Left ventricle myocardium inferior (tissue), 1 donor: ENCODE measurements around the gene POLA2. TPM values are rescaled to one million over a fixed set of nuclear protein-coding genes. Genes with fewer than 3 reads are reported as not detected.

Source experiments
- DNase-seq: peaks from one replicate; pipeline ENCODE4 v3.0.0-alpha.2; 2020
- H3K27ac ChIP-seq: fragments of 200-600 bp; replicated peaks from 2 replicates; pipeline ENCODE4 v1.8.0; 2021
- H3K27me3 ChIP-seq: fragments of 200-600 bp; 2 replicates; pipeline ENCODE4 v1.8.0; 2021; ENCODE audit warnings: low read depth
- H3K36me3 ChIP-seq: fragments of 200-600 bp; 2 replicates; pipeline ENCODE4 v1.8.0; 2021
- H3K4me1 ChIP-seq: fragments of 200-600 bp; 2 replicates; pipeline ENCODE4 v1.8.0; 2021
- H3K4me3 ChIP-seq: fragments of 200-600 bp; 2 replicates; pipeline ENCODE4 v1.8.0; 2021; ENCODE audit warnings: mild to moderate bottlenecking, moderate library complexity
- H3K9me3 ChIP-seq: fragments of 200-600 bp; replicated peaks from 2 replicates; pipeline ENCODE4 v1.8.0; 2021
- intact Hi-C: fragments of 100-400 bp; cut with micrococcal nuclease; formaldehyde crosslinking; loops from one replicate; pipeline ENCODE4 v1.11.0; 2022
- total RNA-seq: library from RNA; stranded (reverse); fragmentation: NEBNext Ultra II Directional; extraction: Animal tissue kit (Norgen Biotek cat#: 25700); gene quantifications from one replicate; pipeline ENCODE4 v1.2.1, GENCODE V29; 2021
- TF ChIP-seq, protein P1 (sequence below): fragments of 200-600 bp; IDR thresholded peaks from 2 replicates; pipeline ENCODE4 v1.8.0; 2021; ENCODE audit warnings: antibody characterized with exemption, mild to moderate bottlenecking, borderline replicate concordance
- donor health status: DM: no; HTN: yes; CAD: no; lungs with severe emphysema.

POLA2 gene
- total RNA-seq, 1 donor from 2014 or later, result 3.8 TPM

DNA sequence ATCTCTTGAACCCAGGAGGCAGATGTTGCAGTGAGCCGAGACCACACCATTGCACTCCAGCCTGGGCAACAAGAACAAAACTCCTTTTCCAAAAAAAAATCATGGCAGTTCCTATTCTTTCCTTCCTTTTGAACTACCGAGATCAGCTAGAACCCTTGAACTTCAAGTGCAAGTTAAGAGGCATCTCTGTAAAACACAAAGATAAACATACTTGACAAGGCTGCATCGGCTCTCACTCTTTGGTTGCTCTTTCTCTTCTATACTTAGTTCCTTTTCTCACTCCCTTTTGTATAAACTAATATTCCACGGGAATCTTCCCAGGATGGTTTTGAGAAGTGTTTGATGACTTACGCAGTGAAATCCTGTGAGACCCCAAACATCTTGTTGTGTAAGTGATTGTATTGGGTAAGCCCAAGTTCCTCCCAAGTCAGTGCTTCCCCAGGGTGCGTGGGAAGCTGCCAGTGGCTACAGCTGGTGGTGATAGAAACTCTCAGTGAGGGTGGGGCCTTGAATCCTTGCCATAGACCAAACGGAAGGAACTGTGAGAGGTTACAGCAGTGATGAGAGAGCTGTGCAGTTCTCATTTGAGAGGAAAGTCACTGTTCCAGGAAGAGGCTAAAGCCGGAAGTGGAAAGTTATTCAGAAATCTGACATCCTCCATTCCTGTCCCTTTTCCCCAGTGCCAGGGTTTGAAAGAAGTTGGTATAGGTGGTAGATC lies 28.8 kb downstream of the POLA2 start:
- H3K36me3 ChIP-seq, result peaks cover 10% of the 10 kb centered on the region

DNA sequence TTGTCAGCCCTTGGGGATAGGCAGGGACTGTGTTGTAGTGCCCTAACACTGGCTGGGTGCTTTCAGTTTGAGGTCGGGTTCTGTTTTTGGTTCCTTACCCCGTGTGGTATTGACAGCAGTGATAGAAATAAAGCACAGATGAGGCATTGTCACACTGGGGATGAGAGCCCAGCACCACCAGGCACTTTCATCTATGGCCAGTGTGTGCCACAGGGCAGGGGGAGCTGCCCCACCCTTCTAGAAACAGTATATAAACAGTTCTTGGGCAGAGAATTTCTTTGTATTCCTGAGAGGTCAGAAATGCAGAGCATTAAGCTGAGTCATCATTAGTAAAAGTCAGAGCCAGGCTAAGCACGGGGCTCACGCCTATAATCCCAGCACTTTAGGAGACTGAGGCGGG lies 29.9 kb downstream of the POLA2 start:
- Histone ChIP-seq H3K27ac (peak overlapping the region; percentile 90), H3K4me3 (peak overlapping the region; percentile 33), H3K36me3 (peaks cover 5% of the 10 kb centered on the region), H3K9me3 (no peaks in the 10 kb centered on the region), H3K27me3 (no peaks in the 10 kb centered on the region), H3K4me1 (peaks cover 79% of the 10 kb centered on the region)
- DNase-seq, result no peak
- TF ChIP-seq, protein P1, sequence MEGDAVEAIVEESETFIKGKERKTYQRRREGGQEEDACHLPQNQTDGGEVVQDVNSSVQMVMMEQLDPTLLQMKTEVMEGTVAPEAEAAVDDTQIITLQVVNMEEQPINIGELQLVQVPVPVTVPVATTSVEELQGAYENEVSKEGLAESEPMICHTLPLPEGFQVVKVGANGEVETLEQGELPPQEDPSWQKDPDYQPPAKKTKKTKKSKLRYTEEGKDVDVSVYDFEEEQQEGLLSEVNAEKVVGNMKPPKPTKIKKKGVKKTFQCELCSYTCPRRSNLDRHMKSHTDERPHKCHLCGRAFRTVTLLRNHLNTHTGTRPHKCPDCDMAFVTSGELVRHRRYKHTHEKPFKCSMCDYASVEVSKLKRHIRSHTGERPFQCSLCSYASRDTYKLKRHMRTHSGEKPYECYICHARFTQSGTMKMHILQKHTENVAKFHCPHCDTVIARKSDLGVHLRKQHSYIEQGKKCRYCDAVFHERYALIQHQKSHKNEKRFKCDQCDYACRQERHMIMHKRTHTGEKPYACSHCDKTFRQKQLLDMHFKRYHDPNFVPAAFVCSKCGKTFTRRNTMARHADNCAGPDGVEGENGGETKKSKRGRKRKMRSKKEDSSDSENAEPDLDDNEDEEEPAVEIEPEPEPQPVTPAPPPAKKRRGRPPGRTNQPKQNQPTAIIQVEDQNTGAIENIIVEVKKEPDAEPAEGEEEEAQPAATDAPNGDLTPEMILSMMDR, result no peak
- intact Hi-C loops, result no loop called here

More for the DNA sequence above, 28.8 kb downstream of the POLA2 start:
- TF ChIP-seq, protein P1, result no peak
- DNase-seq, result peak; percentile 93
- H3K27me3 ChIP-seq, result no peaks in the 10 kb centered on the region
- peak overlapping the region; percentile 33 for H3K4me3 ChIP-seq
- intact Hi-C loops, result no loop called here
- H3K9me3 ChIP-seq, result no peaks in the 10 kb centered on the region
- peak overlapping the region; percentile 90 for H3K27ac ChIP-seq
- peaks cover 69% of the 10 kb centered on the region for H3K4me1 ChIP-seq

DNA sequence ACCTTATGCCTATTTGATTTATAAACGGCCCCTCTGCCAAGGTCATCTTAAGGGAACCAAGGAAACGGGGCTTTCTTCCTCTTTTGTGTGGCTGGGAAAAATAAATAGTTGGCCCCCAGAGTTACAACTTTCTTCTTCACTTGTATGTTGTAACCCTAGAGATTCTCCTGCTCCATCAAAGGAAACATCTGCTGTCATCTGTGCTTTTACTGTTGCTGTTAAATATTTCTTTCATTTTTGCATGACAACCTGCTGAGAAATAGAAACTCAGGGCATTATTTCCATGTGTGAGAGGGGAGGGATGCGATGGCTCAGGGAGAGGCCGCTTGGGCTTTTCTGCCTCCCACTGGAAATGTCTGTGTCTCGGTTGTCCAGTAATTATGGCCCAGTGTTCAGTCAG lies 31.1 kb downstream of the POLA2 start:
- intact Hi-C loops, result no loop called here
- Histone ChIP-seq H3K27me3 (no peaks in the 10 kb centered on the region), H3K36me3 (no peaks in the 10 kb centered on the region), H3K9me3 (no peaks in the 10 kb centered on the region), H3K4me3 (no peak overlapping the region), H3K27ac (peak overlapping the region; percentile 90), H3K4me1 (peaks cover 92% of the 10 kb centered on the region)
- TF ChIP-seq, protein P1, result no peak
- no peak for DNase-seq

DNA sequence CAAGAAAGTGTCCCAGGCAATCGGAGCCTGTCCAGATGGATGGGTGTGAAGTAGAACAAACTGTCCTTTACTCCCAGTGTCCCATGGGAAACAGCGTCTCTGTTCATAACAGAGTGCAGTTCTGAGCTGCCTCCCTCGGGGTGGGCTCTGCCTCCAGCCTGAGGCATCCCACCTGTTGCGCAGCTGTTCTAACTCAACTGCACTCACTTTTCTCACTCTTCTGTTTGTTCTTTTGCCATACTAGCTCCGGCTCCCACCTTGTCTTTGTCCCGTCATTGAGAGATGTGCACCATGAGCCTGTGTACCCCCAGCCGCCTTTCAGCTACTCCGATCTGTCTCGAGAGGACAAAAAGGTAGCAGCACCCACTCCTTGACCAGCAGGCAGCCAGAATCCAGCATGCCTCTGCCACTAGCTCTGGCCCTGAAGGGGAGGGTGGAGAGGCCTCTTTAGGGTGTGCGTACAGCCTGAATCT lies 32.2 kb downstream of the POLA2 start:
- intact Hi-C loops, result no loop called here
- TF ChIP-seq, protein P1, result no peak
- no peaks in the 10 kb centered on the region for H3K9me3 ChIP-seq
- DNase-seq, result peak; percentile 81
- peak overlapping the region; percentile 90 for H3K27ac ChIP-seq
- H3K4me1 ChIP-seq, result peaks cover 97% of the 10 kb centered on the region
- no peaks in the 10 kb centered on the region for H3K27me3 ChIP-seq
- peak overlapping the region; percentile 28 for H3K4me3 ChIP-seq
- H3K36me3 ChIP-seq, result no peaks in the 10 kb centered on the region

DNA sequence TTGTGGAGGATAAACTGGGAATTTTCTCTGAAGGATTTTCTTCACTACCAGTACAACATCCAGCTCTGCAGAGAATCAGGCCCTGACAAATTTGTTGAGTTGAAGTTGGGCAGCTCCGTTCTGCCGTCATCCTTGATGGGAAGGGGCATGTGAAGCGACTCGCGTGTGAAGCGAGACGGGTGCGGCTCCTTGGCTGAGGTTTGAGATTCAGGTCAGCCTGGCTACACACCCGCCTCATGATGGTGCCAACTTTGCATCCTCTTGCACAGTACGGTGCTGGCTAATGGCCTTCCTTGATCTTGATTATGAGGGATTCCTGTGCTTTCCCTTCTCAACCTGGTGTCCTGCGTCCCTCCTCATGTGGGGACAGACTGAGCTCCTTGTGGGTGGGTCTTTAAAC lies 33.2 kb downstream of the POLA2 start:
- peaks cover 96% of the 10 kb centered on the region for H3K4me1 ChIP-seq
- no peaks in the 10 kb centered on the region for H3K36me3 ChIP-seq
- H3K4me3 ChIP-seq, result no peak overlapping the region
- intact Hi-C loops, result no loop called here
- peak; percentile 49 for DNase-seq
- TF ChIP-seq, protein P1, result no peak
- no peaks in the 10 kb centered on the region for H3K27me3 ChIP-seq
- H3K9me3 ChIP-seq, result no peaks in the 10 kb centered on the region
- peak overlapping the region; percentile 90 for H3K27ac ChIP-seq
